Testis (tissue), 2 donors: ENCODE results near the gene PFDN5.

Source experiments
- CTCF ChIP-seq, 3 experiments: fragments of 450-650 bp in 2 of 3; fragments of 200-600 bp in 1 of 3; sonication (generic) in 1 of 3; IDR thresholded peaks; one replicate each; pipeline ENCODE4 v1.5.1; 2016 to 2019; ENCODE audit warnings: antibody characterized with exemption in 3 of 3, mild to moderate bottlenecking in 2 of 3, moderate library complexity in 1 of 3
- POLR2A ChIP-seq: fragments of 450-650 bp; IDR thresholded peaks from one replicate; pipeline ENCODE4 v1.6.1; 2017; ENCODE audit warnings: antibody characterized with exemption, mild to moderate bottlenecking, moderate library complexity

- no peak for TF ChIP-seq CTCF (IDR thresholded peaks at IDR 0.05)
- no peak for TF ChIP-seq POLR2A
These were observed 12.9 kb downstream of the PFDN5 start for GRCh38 chr12:53308276-53308675.
